IMR-90 (cell line): ENCODE results near the gene SP2. TPM values are rescaled to one million over a fixed set of nuclear protein-coding genes. Genes with fewer than 3 reads are reported as not detected.

ENCODE experiments used
- ATAC-seq: fragments of 200-7000 bp; cut with Tn5 transposase; 2 replicates; pipeline ENCODE4 v1.9.1; 2020; ENCODE audit warnings: low read depth, mild to moderate bottlenecking, moderate library complexity
- BruUV-seq: library from RNA; stranded (reverse); fragments of 400-500 nt; replicated peaks from 2 replicates; lab custom pipeline; 2021; lab: Mats Ljungman, UMichigan
- CTCF ChIA-PET: fragments of 300-600 bp; formaldehyde crosslinking; extraction: SDS; loops from one replicate; lab custom pipeline; 2021; ENCODE audit warnings: antibody characterized with exemption; lab: Yijun Ruan, JAX
- POLR2A ChIA-PET: fragments of 300-600 bp; sonication (Branson Sonifier 250); formaldehyde crosslinking; loops from one replicate; lab custom pipeline; 2022; ENCODE audit warnings: antibody characterized with exemption; ENCODE audit not compliant: unreplicated experiment; lab: Charles Lee
- DNase-seq: peaks from one replicate; pipeline ENCODE4 v3.0.0; 2013
- H2AFZ ChIP-seq: replicated peaks from 2 replicates; pipeline ENCODE3; 2013; ENCODE audit warnings: low read length, mild to moderate bottlenecking; ENCODE audit not compliant: poor library complexity
- H2AK5ac ChIP-seq: 2 replicates; pipeline ENCODE4 v1.6.1; 2013; ENCODE audit warnings: low read depth, low read length, inconsistent platforms
- H2AK9ac ChIP-seq: replicated peaks from 2 replicates; pipeline ENCODE3; 2013; ENCODE audit warnings: mild to moderate bottlenecking, low read depth, low read length, moderate library complexity; ENCODE audit not compliant: poor library complexity
- H2BK120ac ChIP-seq: 2 replicates; pipeline ENCODE4 v1.6.1; 2013; ENCODE audit warnings: low read depth, low read length, inconsistent platforms
- H2BK15ac ChIP-seq: 3 replicates; pipeline ENCODE4 v1.6.1; 2013; ENCODE audit warnings: low read depth, low read length, inconsistent platforms
- H2BK20ac ChIP-seq: 2 replicates; pipeline ENCODE4 v1.6.1; 2013; ENCODE audit warnings: low read depth, mild to moderate bottlenecking, inconsistent platforms, low read length, moderate library complexity
- H2BK5ac ChIP-seq: 2 replicates; pipeline ENCODE4 v1.6.1; 2013; ENCODE audit warnings: mild to moderate bottlenecking, low read depth, low read length, inconsistent platforms; ENCODE audit not compliant: poor library complexity, severe bottlenecking
- H3K14ac ChIP-seq: replicated peaks from 2 replicates; pipeline ENCODE4 v1.6.1; 2013; ENCODE audit warnings: low read depth, low read length, inconsistent platforms
- H3K18ac ChIP-seq: 2 replicates; pipeline ENCODE4 v1.6.1; 2013; ENCODE audit warnings: low read depth, low read length, control low read depth
- H3K23ac ChIP-seq: 2 replicates; pipeline ENCODE4 v1.6.1; 2013; ENCODE audit warnings: low read depth, low read length, inconsistent platforms
- H3K27ac ChIP-seq: 2 replicates; pipeline ENCODE4 v1.5.1; 2013; ENCODE audit warnings: mild to moderate bottlenecking, control low read depth, low read length; ENCODE audit not compliant: insufficient read depth
- H3K27me3 ChIP-seq: 2 replicates; pipeline ENCODE4 v1.6.1; 2013; ENCODE audit warnings: low read length; ENCODE audit not compliant: control insufficient read depth, insufficient read depth
- H3K36me3 ChIP-seq: 2 replicates; pipeline ENCODE4 v1.6.1; 2013; ENCODE audit warnings: low read length, mixed read lengths; ENCODE audit not compliant: control insufficient read depth, insufficient read depth
- H3K4ac ChIP-seq: 2 replicates; pipeline ENCODE4 v1.6.1; 2013; ENCODE audit warnings: low read depth, low read length, inconsistent platforms
- H3K4me1 ChIP-seq: 2 replicates; pipeline ENCODE4 v1.6.1; 2013; ENCODE audit warnings: low read length, mixed read lengths; ENCODE audit not compliant: control insufficient read depth, insufficient read depth
- H3K4me2 ChIP-seq: 2 replicates; pipeline ENCODE4 v1.6.1; 2013; ENCODE audit warnings: low read depth, mild to moderate bottlenecking, control low read depth, low read length, moderate library complexity
- H3K4me3 ChIP-seq: 2 replicates; pipeline ENCODE4 v1.5.1; 2013; ENCODE audit warnings: low read depth, mild to moderate bottlenecking, control low read depth, low read length, moderate library complexity; ENCODE audit not compliant: insufficient read depth
- H3K56ac ChIP-seq: 2 replicates; pipeline ENCODE4 v1.6.1; 2013; ENCODE audit warnings: low read length, inconsistent platforms; ENCODE audit not compliant: insufficient read depth; ENCODE audit errors: extremely low read depth
- H3K79me1 ChIP-seq, 2 experiments: 2 replicates each; pipeline ENCODE4 v1.6.1; 2013; ENCODE audit warnings: low read length in 2 of 2, inconsistent platforms in 1 of 2, low read depth in 1 of 2
- H3K9ac ChIP-seq: 2 replicates; pipeline ENCODE4 v1.6.1; 2013; ENCODE audit warnings: low read depth, low read length, control low read depth
- H3K9me1 ChIP-seq: 2 replicates; pipeline ENCODE4 v1.6.1; 2013; ENCODE audit warnings: low read length, inconsistent platforms; ENCODE audit not compliant: insufficient read depth
- H3K9me3 ChIP-seq: 2 replicates; pipeline ENCODE4 v1.6.1; 2013; ENCODE audit warnings: low read length; ENCODE audit not compliant: control insufficient read depth, insufficient read depth
- H4K20me1 ChIP-seq: 2 replicates; pipeline ENCODE4 v1.6.1; 2013; ENCODE audit warnings: low read length, inconsistent platforms; ENCODE audit not compliant: insufficient read depth
- H4K5ac ChIP-seq: 2 replicates; pipeline ENCODE4 v1.6.1; 2013; ENCODE audit warnings: mild to moderate bottlenecking, low read depth, low read length, control low read depth
- H4K8ac ChIP-seq, 2 experiments: 2 replicates each; pipeline ENCODE4 v1.6.1; 2013; ENCODE audit warnings: low read depth in 2 of 2, low read length in 2 of 2, control low read depth in 1 of 2, inconsistent platforms in 1 of 2
- H4K91ac ChIP-seq: 2 replicates; pipeline ENCODE4 v1.6.1; 2013; ENCODE audit warnings: low read depth, low read length, inconsistent platforms; ENCODE audit not compliant: insufficient read depth
- BHLHE40 ChIP-seq: fragments of 150-350 bp; IDR thresholded peaks from 2 replicates; pipeline ENCODE4 v1.6.1; 2016; ENCODE audit warnings: mild to moderate bottlenecking, low read depth, low read length
- MAFK ChIP-seq: IDR thresholded peaks from 2 replicates; pipeline ENCODE4 v1.6.1; 2012; ENCODE audit warnings: low read depth, low read length, improper control_type of control experiment
- MAZ ChIP-seq: IDR thresholded peaks from 2 replicates; pipeline ENCODE4 v1.6.1; 2012; ENCODE audit warnings: low read depth, mild to moderate bottlenecking, low read length, improper control_type of control experiment, moderate library complexity, borderline replicate concordance
- POLR2A ChIP-seq: IDR thresholded peaks from 2 replicates; pipeline ENCODE4 v1.6.1; 2012; ENCODE audit warnings: mild to moderate bottlenecking, low read depth, low read length
- USF2 ChIP-seq: fragments of 150-350 bp; IDR thresholded peaks from 2 replicates; pipeline ENCODE4 v1.6.1; 2017; ENCODE audit warnings: mild to moderate bottlenecking, antibody characterized with exemption, low read length, low read depth
- whole genome bisulfite sequencing, 2 experiments: methylation state at CpG; one replicate each; pipeline versions ENCODE4 v1.1.5 to v1.1.7; 2013; ENCODE audit warnings: missing lambda C conversion rate in 2 of 2; ENCODE audit not compliant: insufficient read length in 1 of 2; ENCODE audit errors: extremely low coverage in 2 of 2; 5-methylcytosine and 5-hydroxymethylcytosine counted together
- dilution Hi-C: fragments of 300-500 bp; cut with HindIII; formaldehyde crosslinking; loops from one replicate; pipeline ENCODE4 v1.14.3; 2018; ENCODE audit warnings: low sequenced_read_pairs; ENCODE audit not compliant: unreplicated experiment
- in situ Hi-C: fragments of 300-500 bp; cut with MboI; formaldehyde crosslinking; loops from 3 replicates; pipeline ENCODE4 v1.14.3; 2019; ENCODE audit warnings: low sequenced_read_pairs, inconsistent platforms, mixed read lengths
- intact Hi-C: fragments of 100-400 bp; cut with micrococcal nuclease; formaldehyde crosslinking; loops from 2 replicates; pipeline ENCODE4 v1.10.0; 2022
- polyA plus RNA-seq, 3 experiments: library from polyadenylated mRNA; depleted of rRNA; stranded (reverse); fragments of >200 nt; gene quantifications; 2 replicates each; pipeline ENCODE4 v1.2.3, GENCODE V29; 2012; ENCODE audit warnings: low replicate concordance in 1 of 3
- total RNA-seq: library from RNA; depleted of rRNA; stranded (reverse); fragments of >200 nt; gene quantifications from 2 replicates; pipeline ENCODE4 v1.2.3, GENCODE V29; 2012
- TF ChIP-seq, protein P1 (sequence below): fragments of 150-350 bp; IDR thresholded peaks from 2 replicates; pipeline ENCODE4 v1.6.1; 2016; ENCODE audit warnings: low read depth, mild to moderate bottlenecking, low read length, moderate library complexity, borderline replicate concordance

The SP2 gene
- total and polyA plus RNA-seq, 2 of the 4 experiments (the other 2 are of a cell fraction), result 0.72 to 13.8 TPM

GRCh38 chr17:47864791-47865216 lies 31.2 kb upstream of the SP2 start:
- Histone ChIP-seq H3K27me3 (peaks cover 15% of the 10 kb centered on the region), H4K8ac (no peak overlapping the region), H2AFZ (no peak overlapping the region), H3K56ac (no peak overlapping the region), H4K5ac (no peak overlapping the region), H2BK20ac (peak overlapping the region; percentile 4), H3K18ac (no peak overlapping the region), H3K27ac (no peak overlapping the region; the same call in 1 of the 2 replicates), H3K4ac (peak overlapping the region; percentile 22; the same call in 1 of the 2 replicates), H2BK5ac (no peak overlapping the region), H3K23ac (no peak overlapping the region), H3K4me1 (peaks cover 8% of the 10 kb centered on the region), H3K4me3 (no peak overlapping the region), H4K20me1 (no peaks in the 10 kb centered on the region), H2BK15ac (0 out of 3 replicates have a peak overlapping the region, but pooled peaks have one; percentile 41), H3K4me2 (no peak overlapping the region), H3K9me1 (peaks cover 5% of the 10 kb centered on the region), H2BK120ac (peak overlapping the region; percentile 61), H3K14ac (0 out of 2 replicates have a peak overlapping the region, but pooled peaks have one; percentile 8), H2AK9ac (no peak overlapping the region), H3K79me1 (no peaks in the 10 kb centered on the region), H4K91ac (peak overlapping the region; percentile 34; the same call in 1 of the 2 replicates), H3K9me3 (peaks cover 3% of the 10 kb centered on the region; the same call in 1 of the 2 replicates), H2AK5ac (peak overlapping the region; percentile 20), H3K9ac (no peak overlapping the region), H3K36me3 (no peaks in the 10 kb centered on the region)
- in situ Hi-C loops (no loop called here), dilution Hi-C loops (no loop called here), intact Hi-C loops (no loop called here)
- TF ChIP-seq, protein P1, sequence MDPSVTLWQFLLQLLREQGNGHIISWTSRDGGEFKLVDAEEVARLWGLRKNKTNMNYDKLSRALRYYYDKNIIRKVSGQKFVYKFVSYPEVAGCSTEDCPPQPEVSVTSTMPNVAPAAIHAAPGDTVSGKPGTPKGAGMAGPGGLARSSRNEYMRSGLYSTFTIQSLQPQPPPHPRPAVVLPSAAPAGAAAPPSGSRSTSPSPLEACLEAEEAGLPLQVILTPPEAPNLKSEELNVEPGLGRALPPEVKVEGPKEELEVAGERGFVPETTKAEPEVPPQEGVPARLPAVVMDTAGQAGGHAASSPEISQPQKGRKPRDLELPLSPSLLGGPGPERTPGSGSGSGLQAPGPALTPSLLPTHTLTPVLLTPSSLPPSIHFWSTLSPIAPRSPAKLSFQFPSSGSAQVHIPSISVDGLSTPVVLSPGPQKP, result no peak
- TF ChIP-seq MAFK (no peak), BHLHE40 (no peak), POLR2A (no peak), USF2 (no peak), MAZ (no peak)
- WGBS, 2 experiments, result 100% methylated on average over 1 of the region's 7 CpGs; no CpG with 5 or more reads in 1 of the 2 experiments
- no TSS peak for BruUV-seq
- ChIA-PET CTCF (no interaction called here), POLR2A (no interaction called here)
- no peak for ATAC-seq
- DNase-seq, result no peak
